IMR-90 (cell line): ENCODE data around the gene SFXN3. TPM values are rescaled to one million over a fixed set of nuclear protein-coding genes. Genes with fewer than 3 reads are reported as not detected.
A peak's percentile ranks its signal among the peaks of the same experiment; 100 is the strongest.

Experiments
- ATAC-seq: fragments of 200-7000 bp; cut with Tn5 transposase; 2 replicates; pipeline ENCODE4 v1.9.1; 2020; ENCODE audit warnings: low read depth, mild to moderate bottlenecking, moderate library complexity
- BruUV-seq: library from RNA; stranded (reverse); fragments of 400-500 nt; replicated peaks from 2 replicates; lab custom pipeline; 2021; lab: Mats Ljungman, UMichigan
- CTCF ChIA-PET: fragments of 300-600 bp; formaldehyde crosslinking; extraction: SDS; loops from one replicate; lab custom pipeline; 2021; ENCODE audit warnings: antibody characterized with exemption; lab: Yijun Ruan, JAX
- POLR2A ChIA-PET: fragments of 300-600 bp; sonication (Branson Sonifier 250); formaldehyde crosslinking; loops from one replicate; lab custom pipeline; 2022; ENCODE audit warnings: antibody characterized with exemption; ENCODE audit not compliant: unreplicated experiment; lab: Charles Lee
- DNase-seq: peaks from one replicate; pipeline ENCODE4 v3.0.0; 2013
- H2AFZ ChIP-seq: replicated peaks from 2 replicates; pipeline ENCODE3; 2013; ENCODE audit warnings: low read length, mild to moderate bottlenecking; ENCODE audit not compliant: poor library complexity
- H2AK5ac ChIP-seq: 2 replicates; pipeline ENCODE4 v1.6.1; 2013; ENCODE audit warnings: low read depth, low read length, inconsistent platforms
- H2AK9ac ChIP-seq: replicated peaks from 2 replicates; pipeline ENCODE3; 2013; ENCODE audit warnings: mild to moderate bottlenecking, low read depth, low read length, moderate library complexity; ENCODE audit not compliant: poor library complexity
- H2BK120ac ChIP-seq: 2 replicates; pipeline ENCODE4 v1.6.1; 2013; ENCODE audit warnings: low read depth, low read length, inconsistent platforms
- H2BK15ac ChIP-seq: 3 replicates; pipeline ENCODE4 v1.6.1; 2013; ENCODE audit warnings: low read depth, low read length, inconsistent platforms
- H2BK20ac ChIP-seq: 2 replicates; pipeline ENCODE4 v1.6.1; 2013; ENCODE audit warnings: low read depth, mild to moderate bottlenecking, inconsistent platforms, low read length, moderate library complexity
- H2BK5ac ChIP-seq: 2 replicates; pipeline ENCODE4 v1.6.1; 2013; ENCODE audit warnings: mild to moderate bottlenecking, low read depth, low read length, inconsistent platforms; ENCODE audit not compliant: poor library complexity, severe bottlenecking
- H3K14ac ChIP-seq: replicated peaks from 2 replicates; pipeline ENCODE4 v1.6.1; 2013; ENCODE audit warnings: low read depth, low read length, inconsistent platforms
- H3K18ac ChIP-seq: 2 replicates; pipeline ENCODE4 v1.6.1; 2013; ENCODE audit warnings: low read depth, low read length, control low read depth
- H3K23ac ChIP-seq: 2 replicates; pipeline ENCODE4 v1.6.1; 2013; ENCODE audit warnings: low read depth, low read length, inconsistent platforms
- H3K27ac ChIP-seq: 2 replicates; pipeline ENCODE4 v1.5.1; 2013; ENCODE audit warnings: mild to moderate bottlenecking, control low read depth, low read length; ENCODE audit not compliant: insufficient read depth
- H3K27me3 ChIP-seq: 2 replicates; pipeline ENCODE4 v1.6.1; 2013; ENCODE audit warnings: low read length; ENCODE audit not compliant: control insufficient read depth, insufficient read depth
- H3K36me3 ChIP-seq: 2 replicates; pipeline ENCODE4 v1.6.1; 2013; ENCODE audit warnings: low read length, mixed read lengths; ENCODE audit not compliant: control insufficient read depth, insufficient read depth
- H3K4ac ChIP-seq: 2 replicates; pipeline ENCODE4 v1.6.1; 2013; ENCODE audit warnings: low read depth, low read length, inconsistent platforms
- H3K4me1 ChIP-seq: 2 replicates; pipeline ENCODE4 v1.6.1; 2013; ENCODE audit warnings: low read length, mixed read lengths; ENCODE audit not compliant: control insufficient read depth, insufficient read depth
- H3K4me2 ChIP-seq: 2 replicates; pipeline ENCODE4 v1.6.1; 2013; ENCODE audit warnings: low read depth, mild to moderate bottlenecking, control low read depth, low read length, moderate library complexity
- H3K4me3 ChIP-seq: 2 replicates; pipeline ENCODE4 v1.5.1; 2013; ENCODE audit warnings: low read depth, mild to moderate bottlenecking, control low read depth, low read length, moderate library complexity; ENCODE audit not compliant: insufficient read depth
- H3K56ac ChIP-seq: 2 replicates; pipeline ENCODE4 v1.6.1; 2013; ENCODE audit warnings: low read length, inconsistent platforms; ENCODE audit not compliant: insufficient read depth; ENCODE audit errors: extremely low read depth
- H3K79me1 ChIP-seq, 2 experiments: 2 replicates each; pipeline ENCODE4 v1.6.1; 2013; ENCODE audit warnings: low read length in 2 of 2, inconsistent platforms in 1 of 2, low read depth in 1 of 2
- H3K9ac ChIP-seq: 2 replicates; pipeline ENCODE4 v1.6.1; 2013; ENCODE audit warnings: low read depth, low read length, control low read depth
- H3K9me1 ChIP-seq: 2 replicates; pipeline ENCODE4 v1.6.1; 2013; ENCODE audit warnings: low read length, inconsistent platforms; ENCODE audit not compliant: insufficient read depth
- H3K9me3 ChIP-seq: 2 replicates; pipeline ENCODE4 v1.6.1; 2013; ENCODE audit warnings: low read length; ENCODE audit not compliant: control insufficient read depth, insufficient read depth
- H4K20me1 ChIP-seq: 2 replicates; pipeline ENCODE4 v1.6.1; 2013; ENCODE audit warnings: low read length, inconsistent platforms; ENCODE audit not compliant: insufficient read depth
- H4K5ac ChIP-seq: 2 replicates; pipeline ENCODE4 v1.6.1; 2013; ENCODE audit warnings: mild to moderate bottlenecking, low read depth, low read length, control low read depth
- H4K8ac ChIP-seq, 2 experiments: 2 replicates each; pipeline ENCODE4 v1.6.1; 2013; ENCODE audit warnings: low read depth in 2 of 2, low read length in 2 of 2, control low read depth in 1 of 2, inconsistent platforms in 1 of 2
- H4K91ac ChIP-seq: 2 replicates; pipeline ENCODE4 v1.6.1; 2013; ENCODE audit warnings: low read depth, low read length, inconsistent platforms; ENCODE audit not compliant: insufficient read depth
- CEBPB ChIP-seq: IDR thresholded peaks from 2 replicates; pipeline ENCODE4 v1.6.1; 2012; ENCODE audit warnings: low read depth, low read length, improper control_type of control experiment
- CHD1 ChIP-seq: IDR thresholded peaks from 2 replicates; pipeline ENCODE4 v1.6.1; 2012; ENCODE audit warnings: low read depth, low read length, improper control_type of control experiment
- CTCF ChIP-seq: conservative IDR thresholded peaks from 2 replicates; pipeline ENCODE4 v1.5.1; 2012; ENCODE audit warnings: mild to moderate bottlenecking, low read depth, low read length, improper control_type of control experiment
- ELK1 ChIP-seq: fragments of 150-350 bp; IDR thresholded peaks from 2 replicates; pipeline ENCODE4 v1.6.1; 2016; ENCODE audit warnings: low read depth, mild to moderate bottlenecking, low read length, moderate library complexity, borderline replicate concordance
- FOS ChIP-seq: fragments of 150-350 bp; IDR thresholded peaks from 2 replicates; pipeline ENCODE4 v1.6.1; 2016; ENCODE audit warnings: low read depth, low read length
- MAZ ChIP-seq: IDR thresholded peaks from 2 replicates; pipeline ENCODE4 v1.6.1; 2012; ENCODE audit warnings: low read depth, mild to moderate bottlenecking, low read length, improper control_type of control experiment, moderate library complexity, borderline replicate concordance
- MXI1 ChIP-seq: IDR thresholded peaks from 2 replicates; pipeline ENCODE4 v1.6.1; 2012; ENCODE audit warnings: low read depth, mild to moderate bottlenecking, low read length, moderate library complexity, borderline replicate concordance
- RAD21 ChIP-seq: IDR thresholded peaks from 2 replicates; pipeline ENCODE4 v1.6.1; 2012; ENCODE audit warnings: low read length, improper control_type of control experiment
- RCOR1 ChIP-seq: IDR thresholded peaks from 2 replicates; pipeline ENCODE4 v1.6.1; 2012; ENCODE audit warnings: mild to moderate bottlenecking, low read length, improper control_type of control experiment; ENCODE audit not compliant: insufficient replicate concordance
- RFX5 ChIP-seq: IDR thresholded peaks from 2 replicates; pipeline ENCODE4 v1.8.0; 2012; ENCODE audit warnings: low read depth, mild to moderate bottlenecking, low read length, moderate library complexity
- SMC3 ChIP-seq: fragments of 150-350 bp; IDR thresholded peaks from 2 replicates; pipeline ENCODE4 v1.6.1; 2016; ENCODE audit warnings: low read depth, mild to moderate bottlenecking, antibody characterized with exemption, low read length, moderate library complexity
- WGBS, 2 experiments: methylation state at CpG; one replicate each; pipeline versions ENCODE4 v1.1.5 to v1.1.7; 2013; ENCODE audit warnings: missing lambda C conversion rate in 2 of 2; ENCODE audit not compliant: insufficient read length in 1 of 2; ENCODE audit errors: extremely low coverage in 2 of 2; 5-methylcytosine and 5-hydroxymethylcytosine counted together
- dilution Hi-C: fragments of 300-500 bp; cut with HindIII; formaldehyde crosslinking; loops from one replicate; pipeline ENCODE4 v1.14.3; 2018; ENCODE audit warnings: low sequenced_read_pairs; ENCODE audit not compliant: unreplicated experiment
- in situ Hi-C: fragments of 300-500 bp; cut with MboI; formaldehyde crosslinking; loops from 3 replicates; pipeline ENCODE4 v1.14.3; 2019; ENCODE audit warnings: low sequenced_read_pairs, inconsistent platforms, mixed read lengths
- intact Hi-C: fragments of 100-400 bp; cut with micrococcal nuclease; formaldehyde crosslinking; loops from 2 replicates; pipeline ENCODE4 v1.10.0; 2022
- polyA plus RNA-seq, 3 experiments: library from polyadenylated mRNA; depleted of rRNA; stranded (reverse); fragments of >200 nt; gene quantifications; 2 replicates each; pipeline ENCODE4 v1.2.3, GENCODE V29; 2012; ENCODE audit warnings: low replicate concordance in 1 of 3
- total RNA-seq: library from RNA; depleted of rRNA; stranded (reverse); fragments of >200 nt; gene quantifications from 2 replicates; pipeline ENCODE4 v1.2.3, GENCODE V29; 2012

The SFXN3 gene
- total and polyA plus RNA-seq, 2 of the 4 experiments (the other 2 are of a cell fraction) = 64.7 to 77.2 TPM

GRCh38 chr10:100997360-100998182 is 33.5 kb upstream of the SFXN3 start:
- Histone ChIP-seq H2BK15ac (peak overlapping the region; percentile 99; the same call in 2 of the 3 replicates), H3K18ac (peak overlapping the region; percentile 85), H2BK120ac (peak overlapping the region; percentile 99), H4K20me1 (peaks cover 23% of the 10 kb centered on the region), H3K23ac (peak overlapping the region; percentile 99), H3K56ac (peak overlapping the region; percentile 77; the same call in 1 of the 2 replicates), H3K27ac (peak overlapping the region; percentile 95), H3K36me3 (peaks cover 7% of the 10 kb centered on the region), H2AFZ (peak overlapping the region; percentile 92), H3K9me1 (peaks cover 4% of the 10 kb centered on the region), H4K8ac (peak overlapping the region; percentile 79 to 80; a peak in 3 of 4 replicates), H3K4ac (peak overlapping the region; percentile 100), H4K91ac (peak overlapping the region; percentile 96), H3K14ac (peak overlapping the region; percentile 94), H4K5ac (peak overlapping the region; percentile 79), H2AK5ac (peak overlapping the region; percentile 98), H3K27me3 (no peaks in the 10 kb centered on the region), H2BK20ac (peak overlapping the region; percentile 91), H3K4me3 (peak overlapping the region; percentile 52), H3K79me1 (peaks cover 4 to 35% of the 10 kb centered on the region in 2 experiments; a peak in 3 of 4 replicates), H2BK5ac (peak overlapping the region; percentile 97), H3K4me1 (peaks cover 25% of the 10 kb centered on the region), H3K9ac (peak overlapping the region; percentile 66), H3K9me3 (no peaks in the 10 kb centered on the region), H2AK9ac (peak overlapping the region; percentile 100), H3K4me2 (peak overlapping the region; percentile 86)
- intact Hi-C loops = loop anchor here (1.0 kb wide), 1 partner anchor 16 kb away; no protein-coding TSS in a partner anchor
- no TSS peak for BruUV-seq
- dilution Hi-C loops = no loop called here
- ChIA-PET POLR2A (no interaction called here), CTCF (interaction anchor here (1.1 to 4.4 kb wide), 3 partner anchors 10 to 19 kb away, joined by 5 to 48 read pairs (median 13); no protein-coding TSS in a partner anchor)
- 1% methylated on average over 39 of the region's 66 CpGs; no CpG with 5 or more reads in 1 of the 2 experiments for WGBS, 2 experiments
- in situ Hi-C loops = no loop called here
- no peak for TF ChIP-seq RFX5
- no peak for TF ChIP-seq ELK1
- TF ChIP-seq SMC3 = peak; percentile 23; the same call in 1 of the 2 replicates
- peak; percentile 88 for TF ChIP-seq CTCF
- no peak for TF ChIP-seq CEBPB
- peak; percentile 45 for TF ChIP-seq RCOR1
- TF ChIP-seq RAD21 = peak; percentile 29; the same call in 1 of the 2 replicates
- TF ChIP-seq FOS = no peak
- no peak for TF ChIP-seq CHD1
- no peak; the same call in 1 of the 2 replicates for TF ChIP-seq MXI1
- TF ChIP-seq MAZ = peak; percentile 48; the same call in 1 of the 2 replicates
- DNase-seq (peak; percentile 65), ATAC-seq (peak; percentile 38)
